Activated CD8-positive, alpha-beta T cell treated with anti-CD3 and anti-CD28 coated beads, Interleukin-2, amount 10 ng/mL, durations not matched to agents 7 days and 5 days (primary cell): ENCODE data around the gene WDPCP. TPM values are rescaled to one million over a fixed set of nuclear protein-coding genes. Genes with fewer than 3 reads are reported as not detected.
A peak's percentile ranks its signal among the peaks of the same experiment; 100 is the strongest.
"Not testable (repeated sequence)": the region's sequence is repeated elsewhere in the genome, so short reads cannot be mapped to it uniquely, and the experiment has no call there.

Experiments used
- ATAC-seq: fragments of 150-1000 bp; cut with Tn5 transposase; one replicate; pipeline ENCODE4 v1.10.0; 2021; ENCODE audit warnings: moderate library complexity
- CTCF ChIA-PET: fragments of 350-600 bp; sonication (Branson Sonifier 250); formaldehyde crosslinking; loops from one replicate; lab custom pipeline; 2021; ENCODE audit warnings: antibody characterized with exemption; lab: Charles Lee
- POLR2A ChIA-PET: fragments of 350-600 bp; sonication (Branson Sonifier 250); formaldehyde crosslinking; loops from one replicate; lab custom pipeline; 2021; ENCODE audit warnings: antibody characterized with exemption; lab: Charles Lee
- DNase-seq: peaks from one replicate; pipeline ENCODE4 v3.0.0-alpha.2; 2020
- H3K27ac Mint-ChIP-seq: one replicate; pipeline ENCODE4 v1.8.0; 2021; ENCODE audit warnings: mild to moderate bottlenecking, mixed read lengths
- H3K27me3 Mint-ChIP-seq: one replicate; pipeline ENCODE4 v1.8.0; 2021; ENCODE audit warnings: low read depth, mixed read lengths
- H3K36me3 Mint-ChIP-seq: one replicate; pipeline ENCODE4 v1.8.0; 2021; ENCODE audit warnings: low read depth, mixed read lengths
- H3K4me1 Mint-ChIP-seq: one replicate; pipeline ENCODE4 v1.8.0; 2021; ENCODE audit warnings: low read depth, mixed read lengths
- H3K4me3 Mint-ChIP-seq: one replicate; pipeline ENCODE4 v1.8.0; 2021; ENCODE audit warnings: mild to moderate bottlenecking, mixed read lengths
- H3K9me3 Mint-ChIP-seq: one replicate; pipeline ENCODE4 v1.8.0; 2022; ENCODE audit warnings: mixed read lengths; ENCODE audit not compliant: insufficient read depth
- total RNA-seq, 2 experiments: library from RNA; stranded (reverse); gene quantifications; one replicate each; pipeline ENCODE4 v1.2.3, GENCODE V29; 2021

Gene WDPCP
- total RNA-seq, 2 experiments from 2014 or later: 7.6 to 8.8 TPM

DNA sequence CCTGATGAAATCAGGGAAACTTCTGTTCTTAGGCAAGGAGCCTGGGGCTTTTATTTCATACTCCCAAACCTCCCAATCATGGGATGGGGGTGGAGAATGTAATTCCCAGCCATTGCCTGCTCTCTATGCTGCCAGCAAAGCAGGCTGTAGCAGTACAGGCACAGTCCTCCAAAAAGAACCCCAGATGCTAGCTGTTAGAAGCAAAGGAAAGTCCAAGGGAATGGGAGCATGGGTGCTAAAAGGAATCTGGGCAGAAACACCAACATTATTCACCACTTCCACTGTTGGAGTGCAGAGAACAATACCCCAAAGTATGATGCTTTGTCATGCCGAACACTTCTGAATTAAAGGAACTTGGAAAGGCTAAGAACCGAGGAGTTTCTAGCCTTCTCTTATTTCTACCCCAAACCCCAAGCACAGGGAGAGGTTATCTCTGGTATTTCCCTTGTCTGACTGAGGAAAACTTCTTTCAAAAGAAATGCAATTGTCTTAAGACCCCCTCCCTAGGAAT, 25.2 kb upstream of the WDPCP start:
- Mint-ChIP-seq H3K4me3 (no peak overlapping the region), H3K27ac (no peak overlapping the region), H3K36me3 (no peaks in the 10 kb centered on the region), H3K27me3 (peaks cover 13% of the 10 kb centered on the region), H3K4me1 (no peaks in the 10 kb centered on the region), H3K9me3 (no peaks in the 10 kb centered on the region)
- ChIA-PET POLR2A (no interaction called here), CTCF (no interaction called here)
- DNase-seq (no peak), ATAC-seq (no peak)

DNA sequence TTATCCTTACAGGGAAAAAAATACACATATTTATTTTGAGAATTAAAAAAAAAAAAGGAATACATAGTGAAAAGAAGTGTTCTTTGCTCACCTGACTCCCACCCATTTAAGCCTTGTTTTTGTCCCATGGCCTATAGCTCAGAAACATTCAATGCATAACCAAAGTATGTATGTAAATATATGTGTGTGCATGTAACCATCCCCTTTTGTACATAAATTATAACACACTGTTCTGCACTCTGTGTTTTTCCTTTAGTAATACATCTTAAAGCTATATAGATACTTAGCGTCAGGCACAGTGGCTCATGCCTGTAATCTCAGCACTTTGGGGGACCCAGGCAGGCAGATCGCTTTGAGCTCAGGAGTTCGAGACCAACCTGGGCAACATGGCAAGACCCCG, 22.2 kb upstream of the WDPCP start:
- H3K4me1 Mint-ChIP-seq: no peaks in the 10 kb centered on the region
- POLR2A ChIA-PET: interaction anchor here (1.1 kb wide), 1 partner anchor 22 kb away, joined by 3 read pairs; the partner anchor contains the start of gene MDH1
- H3K27ac Mint-ChIP-seq: no peak overlapping the region

DNA sequence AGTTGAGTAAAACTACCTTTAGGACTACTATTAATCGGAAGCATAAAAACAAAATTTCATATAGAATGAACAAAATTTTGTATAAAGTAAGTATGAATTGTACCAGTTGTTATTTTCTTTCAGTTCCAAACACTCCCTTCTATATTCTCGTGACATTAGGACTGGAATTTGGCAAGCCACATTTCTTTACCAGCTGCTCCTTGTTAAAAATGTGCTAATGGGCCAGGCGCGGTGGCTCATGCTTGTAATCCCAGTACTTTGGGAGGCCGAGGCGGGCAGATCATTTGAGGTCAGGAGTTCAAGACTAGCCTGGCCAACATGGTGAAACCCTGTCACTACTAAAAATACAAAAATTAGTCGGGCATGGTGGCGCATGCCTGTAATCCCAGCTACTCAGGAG, 20.6 kb upstream of the WDPCP start:
- POLR2A ChIA-PET, H3K9me3 Mint-ChIP-seq, CTCF ChIA-PET, H3K27me3 Mint-ChIP-seq, DNase-seq, H3K4me1 Mint-ChIP-seq, H3K27ac Mint-ChIP-seq, ATAC-seq, H3K4me3 Mint-ChIP-seq: not testable (repeated sequence)
- H3K36me3 Mint-ChIP-seq: peaks cover 24% of the 10 kb centered on the region

More for the DNA sequence above, 22.2 kb upstream of the WDPCP start:
- Mint-ChIP-seq H3K9me3 (no peaks in the 10 kb centered on the region), H3K36me3 (peaks cover 13% of the 10 kb centered on the region), H3K4me3 (no peak overlapping the region), H3K27me3 (peaks cover 11% of the 10 kb centered on the region)
- no peak for ATAC-seq
- CTCF ChIA-PET: no interaction called here
- no peak for DNase-seq

DNA sequence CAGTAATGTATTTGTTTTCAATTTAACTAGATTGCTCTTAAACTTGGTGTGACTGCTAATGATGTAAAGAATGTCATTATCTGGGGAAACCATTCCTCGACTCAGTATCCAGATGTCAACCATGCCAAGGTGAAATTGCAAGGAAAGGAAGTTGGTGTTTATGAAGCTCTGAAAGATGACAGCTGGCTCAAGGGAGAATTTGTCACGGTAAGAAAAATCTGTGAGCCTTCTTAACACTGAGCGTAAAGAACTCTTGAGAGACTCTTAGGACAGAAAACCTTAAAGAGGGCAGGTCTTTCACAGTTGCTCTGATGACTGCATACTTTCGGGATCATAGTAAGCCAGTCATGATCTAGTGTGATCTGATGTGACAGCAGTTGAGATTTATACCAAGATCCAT, 16.4 kb upstream of the WDPCP start:
- H3K27me3 Mint-ChIP-seq: no peaks in the 10 kb centered on the region

DNA sequence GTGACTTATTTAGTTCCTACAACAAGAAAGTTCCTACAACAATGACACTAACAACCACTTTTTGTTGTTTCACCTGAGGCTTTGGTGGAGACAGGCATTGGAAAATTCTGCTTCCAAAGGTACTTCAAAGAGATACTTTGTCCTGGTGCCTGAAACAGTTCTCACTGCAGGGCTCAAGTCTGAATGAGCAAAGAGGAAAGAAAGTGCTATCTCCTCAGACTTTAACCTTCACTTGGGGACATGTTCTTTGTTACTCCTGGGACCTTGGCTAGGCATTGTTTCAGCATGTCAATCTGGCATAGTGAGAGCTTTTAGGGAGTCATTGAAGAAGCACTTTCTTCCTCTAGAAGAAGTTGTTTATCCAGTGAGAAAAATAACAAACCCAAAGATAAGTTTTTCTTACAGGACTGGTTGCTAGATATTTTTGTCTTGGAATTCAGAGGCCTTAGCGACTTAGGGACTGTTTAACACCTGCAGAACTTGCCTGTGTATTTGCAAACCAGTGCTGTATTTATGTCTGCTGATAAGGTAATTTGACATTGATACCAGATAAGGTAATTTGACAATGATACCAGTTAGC, 12.7 kb upstream of the WDPCP start:
- no peak overlapping the region for H3K4me3 Mint-ChIP-seq
- POLR2A ChIA-PET: interaction anchor here (2.4 kb wide), 1 partner anchor 13 kb away, joined by 14 read pairs; the partner anchor contains the start of genes MDH1 and WDPCP
- peaks cover 49% of the 10 kb centered on the region for H3K36me3 Mint-ChIP-seq
- CTCF ChIA-PET: interaction anchor here (0.6 to 1.3 kb wide), 3 partner anchors 11 to 836 kb away, joined by 3 read pairs; no protein-coding TSS in a partner anchor
- H3K27me3 Mint-ChIP-seq: no peaks in the 10 kb centered on the region
- DNase-seq: no peak
- ATAC-seq: no peak
- no peak overlapping the region for H3K27ac Mint-ChIP-seq
- no peaks in the 10 kb centered on the region for H3K9me3 Mint-ChIP-seq
- H3K4me1 Mint-ChIP-seq: peaks cover 2% of the 10 kb centered on the region

More for the DNA sequence above, 16.4 kb upstream of the WDPCP start:
- no peak for DNase-seq
- ChIA-PET POLR2A (no interaction called here), CTCF (no interaction called here)
- Mint-ChIP-seq H3K9me3 (no peaks in the 10 kb centered on the region), H3K4me1 (no peaks in the 10 kb centered on the region), H3K27ac (no peak overlapping the region), H3K4me3 (no peak overlapping the region), H3K36me3 (peaks cover 46% of the 10 kb centered on the region)
- ATAC-seq: no peak

DNA sequence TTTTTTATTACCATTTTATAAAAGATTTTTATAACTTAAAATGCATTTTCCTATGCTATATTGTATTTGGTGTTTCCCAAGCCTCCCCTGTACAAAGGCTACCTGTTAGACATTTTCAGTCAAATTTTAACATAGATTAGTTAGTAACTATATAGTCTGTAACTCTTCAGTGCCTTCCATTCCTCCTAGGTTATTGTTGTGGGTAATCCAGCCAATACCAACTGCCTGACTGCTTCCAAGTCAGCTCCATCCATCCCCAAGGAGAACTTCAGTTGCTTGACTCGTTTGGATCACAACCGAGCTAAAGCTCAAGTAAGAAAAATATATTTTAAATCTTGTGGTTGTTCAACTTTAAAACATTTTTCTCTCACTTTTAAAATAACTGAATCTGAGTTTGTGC, 10.7 kb upstream of the WDPCP start:
- peaks cover 2% of the 10 kb centered on the region for H3K4me1 Mint-ChIP-seq
- CTCF ChIA-PET: no interaction called here
- DNase-seq: no peak
- ATAC-seq: no peak
- H3K27me3 Mint-ChIP-seq: no peaks in the 10 kb centered on the region
- POLR2A ChIA-PET: interaction anchor here (0.6 kb wide), 1 partner anchor 214 kb away, joined by 4 read pairs; no protein-coding TSS in a partner anchor
- H3K27ac Mint-ChIP-seq: no peak overlapping the region
- no peaks in the 10 kb centered on the region for H3K9me3 Mint-ChIP-seq
- H3K36me3 Mint-ChIP-seq: peaks cover 47% of the 10 kb centered on the region
- H3K4me3 Mint-ChIP-seq: no peak overlapping the region

DNA sequence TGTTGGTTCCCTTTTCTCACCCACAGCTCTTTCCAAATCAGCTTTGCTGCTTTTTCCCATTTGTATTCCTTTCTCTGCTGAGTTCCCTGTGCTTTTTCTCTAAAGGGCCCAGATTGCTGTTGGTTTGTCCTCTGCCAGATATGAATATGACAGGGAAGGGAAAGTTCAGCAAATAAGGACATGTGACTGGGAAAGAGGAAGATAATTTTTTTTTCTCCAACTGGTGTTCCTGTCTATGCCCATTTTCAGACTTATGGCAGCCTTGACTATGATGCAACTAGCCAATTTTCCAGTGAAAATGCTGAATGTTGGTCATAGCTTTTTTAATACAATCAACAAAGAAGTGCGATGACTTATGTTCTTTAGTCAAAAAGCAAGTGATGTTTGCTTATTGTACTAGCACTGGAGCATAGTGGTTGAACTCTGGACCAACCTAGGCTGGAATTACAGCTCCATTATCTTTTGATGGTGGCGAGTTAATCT, 8.2 kb upstream of the WDPCP start:
- no peak for DNase-seq
- ChIA-PET CTCF (interaction anchor here (1.4 to 2.2 kb wide), 2 partner anchors 9 to 265 kb away, joined by 3 to 6 read pairs; partner anchors contain the start of gene WDPCP), POLR2A (interaction anchor here (0.5 to 1.0 kb wide), 2 partner anchors 74 to 244 kb away, joined by 3 read pairs; no protein-coding TSS in a partner anchor)
- no peak for ATAC-seq
- no peak overlapping the region for H3K27ac Mint-ChIP-seq
- H3K4me1 Mint-ChIP-seq: peaks cover 8% of the 10 kb centered on the region
- no peaks in the 10 kb centered on the region for H3K27me3 Mint-ChIP-seq
- no peaks in the 10 kb centered on the region for H3K9me3 Mint-ChIP-seq
- H3K4me3 Mint-ChIP-seq: no peak overlapping the region
- H3K36me3 Mint-ChIP-seq: peaks cover 46% of the 10 kb centered on the region

DNA sequence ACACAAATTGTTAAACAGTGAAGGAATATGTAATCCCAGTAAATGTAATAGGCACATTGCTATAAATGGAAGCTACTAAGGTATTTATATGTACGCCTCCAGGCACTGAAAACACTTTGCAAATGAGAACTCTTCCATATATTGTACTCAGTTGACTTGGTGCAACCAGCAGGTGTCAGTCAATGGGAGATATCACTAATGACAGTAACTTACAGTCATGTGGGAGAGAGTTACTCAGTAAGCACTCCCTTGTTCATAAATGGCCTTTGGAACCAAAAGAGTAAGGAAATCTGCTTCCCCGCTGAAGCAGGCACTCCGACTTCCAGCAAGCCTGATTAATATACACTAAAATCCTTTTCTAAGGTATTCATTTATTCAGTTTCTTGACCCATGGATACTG, 6.4 kb upstream of the WDPCP start:
- Mint-ChIP-seq H3K36me3 (peaks cover 47% of the 10 kb centered on the region), H3K4me1 (peaks cover 23% of the 10 kb centered on the region), H3K9me3 (no peaks in the 10 kb centered on the region), H3K27me3 (no peaks in the 10 kb centered on the region), H3K27ac (no peak overlapping the region), H3K4me3 (no peak overlapping the region)
- no peak for DNase-seq
- POLR2A ChIA-PET: interaction anchor here (0.7 kb wide), 1 partner anchor 267 kb away, joined by 3 read pairs; no protein-coding TSS in a partner anchor
- no peak for ATAC-seq
- CTCF ChIA-PET: no interaction called here

DNA sequence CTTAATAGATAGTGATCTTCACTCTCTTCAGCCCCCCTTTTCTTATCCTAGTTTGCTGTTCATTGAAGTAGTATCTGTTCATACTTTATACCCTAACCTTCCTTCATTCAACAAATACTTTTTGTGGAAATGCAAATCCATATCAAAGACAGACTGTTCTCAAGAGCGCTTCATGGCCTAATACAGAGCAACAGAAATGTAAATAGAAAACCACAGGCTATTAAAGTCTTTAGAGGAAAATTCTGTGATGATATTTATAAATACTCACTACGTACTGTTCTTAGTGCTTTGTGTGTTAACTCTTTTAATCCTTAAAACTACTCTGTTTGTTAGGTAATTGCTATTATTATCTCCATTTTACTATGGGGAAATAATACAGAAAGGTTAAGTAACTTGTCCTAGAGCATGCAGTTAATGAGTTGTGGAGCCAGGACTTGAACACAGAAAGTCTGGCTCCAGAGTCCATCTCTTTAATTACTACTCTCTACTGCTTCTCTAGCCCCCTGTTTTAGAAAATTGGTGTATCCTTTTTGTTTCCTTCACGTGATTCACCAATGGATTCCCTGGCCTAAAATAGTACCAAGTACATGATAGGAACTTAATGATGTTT, 3.4 kb upstream of the WDPCP start:
- Mint-ChIP-seq H3K36me3 (peaks cover 42% of the 10 kb centered on the region), H3K4me1 (peaks cover 37% of the 10 kb centered on the region), H3K27me3 (no peaks in the 10 kb centered on the region), H3K4me3 (no peak overlapping the region), H3K9me3 (no peaks in the 10 kb centered on the region), H3K27ac (no peak overlapping the region)
- POLR2A ChIA-PET: no interaction called here
- ATAC-seq: no peak
- CTCF ChIA-PET: no interaction called here
- no peak for DNase-seq

DNA sequence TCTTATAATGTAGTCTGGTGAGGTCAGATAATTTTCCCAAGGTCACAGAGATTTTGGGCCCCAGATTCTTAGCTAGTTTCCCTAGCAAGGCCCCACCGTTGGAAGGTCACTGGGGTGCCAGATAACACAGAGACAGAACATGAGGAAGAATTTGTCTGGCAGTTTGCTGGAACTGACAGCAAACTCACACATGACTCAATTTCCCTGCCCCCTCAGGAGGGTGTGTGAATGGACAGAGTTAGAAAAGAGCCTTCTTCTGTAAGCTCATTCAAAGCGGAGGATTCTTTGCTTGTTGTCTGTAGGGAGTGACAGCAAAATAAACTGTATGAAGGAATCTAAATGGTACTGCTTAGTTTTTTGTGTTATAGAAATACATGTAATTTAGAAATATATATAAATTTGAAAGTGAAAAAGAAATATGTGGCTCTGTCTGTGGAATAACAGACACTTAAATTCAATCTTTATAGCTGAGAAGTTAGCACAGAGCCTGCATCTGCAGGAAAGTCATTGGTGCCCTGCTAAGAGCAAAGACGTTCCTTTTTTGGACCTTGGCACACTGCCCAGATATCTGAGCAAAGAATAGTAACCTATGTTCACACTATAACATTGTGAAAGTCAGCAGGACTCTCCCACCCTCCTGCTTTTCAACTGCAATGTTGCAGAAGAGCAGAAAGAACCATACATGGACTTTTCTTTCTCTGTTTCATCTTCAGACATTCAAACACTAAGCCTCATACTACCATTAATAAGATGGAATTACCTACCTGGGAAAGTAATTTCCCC, 2.5 kb upstream of the WDPCP start:
- Mint-ChIP-seq H3K27ac (no peak overlapping the region), H3K4me1 (peaks cover 42% of the 10 kb centered on the region), H3K4me3 (peak overlapping the region; percentile 98), H3K36me3 (peaks cover 36% of the 10 kb centered on the region), H3K9me3 (no peaks in the 10 kb centered on the region), H3K27me3 (no peaks in the 10 kb centered on the region)
- CTCF ChIA-PET: interaction anchor here (1.2 to 1.7 kb wide), 2 partner anchors 10 to 270 kb away, joined by 3 to 7 read pairs; no protein-coding TSS in a partner anchor
- DNase-seq: no peak
- POLR2A ChIA-PET: no interaction called here
- no peak for ATAC-seq

DNA sequence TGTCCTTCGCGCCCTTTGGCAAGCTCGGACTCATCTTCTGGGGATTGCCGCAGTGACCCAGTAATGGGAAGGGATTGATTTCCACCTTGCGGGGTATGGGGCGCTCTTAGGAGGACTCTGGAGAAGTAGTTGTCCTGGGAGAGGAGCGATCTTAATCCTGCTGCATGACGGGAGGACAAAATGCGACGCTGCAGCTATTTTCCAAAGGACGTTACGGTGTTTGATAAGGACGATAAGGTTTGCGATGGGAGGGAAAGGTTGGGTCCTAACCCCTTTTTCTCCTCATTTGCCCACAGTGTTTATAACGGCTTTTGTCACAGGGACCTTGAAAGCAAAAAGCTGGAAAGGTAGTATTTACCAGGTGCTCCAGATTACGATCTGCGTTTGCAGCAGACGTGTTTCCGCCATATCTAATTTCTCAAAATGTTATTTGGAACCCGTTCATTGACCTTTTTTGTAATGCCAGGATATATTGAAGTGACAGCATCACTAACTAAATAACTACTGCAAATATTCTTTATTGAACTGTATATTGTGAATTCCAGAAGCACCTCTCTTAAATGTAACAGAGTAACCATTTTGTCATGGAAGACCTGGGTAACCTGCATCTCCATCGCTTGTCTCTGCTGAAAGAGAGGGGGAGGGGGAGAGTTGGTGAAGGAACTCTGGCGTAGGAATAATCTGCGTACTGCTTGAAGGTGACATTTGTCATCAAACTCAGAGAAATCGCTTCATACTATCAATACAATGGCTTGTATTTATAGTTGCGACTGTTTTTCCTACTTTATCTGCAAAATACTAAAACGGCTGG, 1.1 kb upstream of the WDPCP start:
- peak overlapping the region; percentile 93 for H3K27ac Mint-ChIP-seq
- H3K4me1 Mint-ChIP-seq: peaks cover 42% of the 10 kb centered on the region
- ATAC-seq (no peak), DNase-seq (no peak)
- peak overlapping the region; percentile 98 for H3K4me3 Mint-ChIP-seq
- no peaks in the 10 kb centered on the region for H3K27me3 Mint-ChIP-seq
- CTCF ChIA-PET: interaction anchor here (1.2 to 2.4 kb wide), 4 partner anchors 10 to 272 kb away, joined by 3 to 7 read pairs (median 6); no protein-coding TSS in a partner anchor
- H3K36me3 Mint-ChIP-seq: peaks cover 27% of the 10 kb centered on the region
- POLR2A ChIA-PET: interaction anchor here (1.1 to 2.8 kb wide), 9 partner anchors 8 to 277 kb away, joined by 3 to 37 read pairs (median 5); partner anchors contain the start of gene UGP2
- H3K9me3 Mint-ChIP-seq: no peaks in the 10 kb centered on the region
